DMS 273 treated with DMSO at 0.1 percent for 48 hours (cell line): ENCODE results near the gene DSP.

Experiments
- DNase-seq: peaks from one replicate; lab custom pipeline; 2025; lab: John Stamatoyannopoulos, UW

Gene DSP

GRCh38 chr6:7541175-7542064, at the start of gene DSP:
Gene DSP (plus strand): TSS chr6:7541671. CDS start chr6:7541916, 245 bp downstream.
- DNase-seq, result no peak

- DNase-seq, result no peak
Observed at GRCh38 chr6:7493866-7494265, 47.6 kb upstream of the DSP start.

GRCh38 chr6:7494638-7495037, 46.8 kb upstream of the DSP start:
- no peak for DNase-seq

GRCh38 chr6:7496266-7496875, 45.1 kb upstream of the DSP start:
- no peak for DNase-seq

GRCh38 chr6:7500752-7501282, 40.7 kb upstream of the DSP start:
- no peak for DNase-seq

GRCh38 chr6:7502743-7503142, 38.7 kb upstream of the DSP start:
- DNase-seq, result no peak

- no peak for DNase-seq
Observed at GRCh38 chr6:7504041-7504440, 37.4 kb upstream of the DSP start.

- no peak for DNase-seq
Observed at GRCh38 chr6:7505189-7505699, 36.2 kb upstream of the DSP start.

GRCh38 chr6:7507600-7507999, 33.9 kb upstream of the DSP start:
- DNase-seq, result no peak

GRCh38 chr6:7512320-7512719, 29.2 kb upstream of the DSP start:
- no peak for DNase-seq

- DNase-seq, result no peak
Observed at GRCh38 chr6:7513529-7513928, 27.9 kb upstream of the DSP start.

GRCh38 chr6:7515363-7515762, 26.1 kb upstream of the DSP start:
- no peak for DNase-seq

GRCh38 chr6:7518877-7519276, 22.6 kb upstream of the DSP start:
- no peak for DNase-seq

- DNase-seq, result no peak
Observed at GRCh38 chr6:7522873-7523272, 18.6 kb upstream of the DSP start.

- no peak for DNase-seq
Observed at GRCh38 chr6:7523922-7524321, 17.5 kb upstream of the DSP start.

- DNase-seq, result no peak
Observed at GRCh38 chr6:7526755-7527154, 14.7 kb upstream of the DSP start.

- no peak for DNase-seq
Observed at GRCh38 chr6:7528565-7528964, 12.9 kb upstream of the DSP start.

- DNase-seq, result no peak
Observed at GRCh38 chr6:7529141-7529540, 12.3 kb upstream of the DSP start.

- no peak for DNase-seq
Observed at GRCh38 chr6:7532232-7532631, 9.2 kb upstream of the DSP start.

- no peak for DNase-seq
Observed at GRCh38 chr6:7532821-7533220, 8.7 kb upstream of the DSP start.

- DNase-seq, result no peak
Observed at GRCh38 chr6:7534192-7534591, 7.3 kb upstream of the DSP start.

- no peak for DNase-seq
Observed at GRCh38 chr6:7535498-7535897, 6.0 kb upstream of the DSP start.

- DNase-seq, result no peak
Observed at GRCh38 chr6:7537565-7538174, 3.8 kb upstream of the DSP start.
